GM06990 (cell line): ENCODE measurements around the gene MEIOB.

ENCODE experiments used
- DNase-seq: peaks from one replicate; pipeline ENCODE4 v3.0.0-alpha.2; 2011; ENCODE audit not compliant: insufficient read length; ENCODE audit errors: extremely low read depth
- H3K27me3 ChIP-seq: replicated peaks from 2 replicates; pipeline ENCODE4 v1.6.0; 2011; ENCODE audit warnings: low read length; ENCODE audit not compliant: control insufficient read depth, insufficient read depth
- H3K36me3 ChIP-seq: 2 replicates; pipeline ENCODE4 v1.5.1; 2011; ENCODE audit warnings: low read length; ENCODE audit not compliant: control insufficient read depth, insufficient read depth
- H3K4me3 ChIP-seq: replicated peaks from 2 replicates; pipeline ENCODE4 v1.5.1; 2011; ENCODE audit warnings: low read depth, mild to moderate bottlenecking, control low read depth, low read length
- CTCF ChIP-seq: IDR thresholded peaks from 2 replicates; pipeline ENCODE4 v1.5.1; 2011; ENCODE audit warnings: low read length, control low read depth, mild to moderate bottlenecking, inconsistent platforms; ENCODE audit not compliant: insufficient read depth, poor library complexity, severe bottlenecking

Gene MEIOB

GRCh38 chr16:1895949-1896675 is 24.1 kb upstream of the MEIOB start:
- no peak for DNase-seq
- Histone ChIP-seq H3K36me3 (no peaks in the 10 kb centered on the region), H3K27me3 (no peaks in the 10 kb centered on the region), H3K4me3 (no peak overlapping the region)
- TF ChIP-seq CTCF = no peak

- Histone ChIP-seq H3K27me3 (no peaks in the 10 kb centered on the region), H3K4me3 (no peak overlapping the region), H3K36me3 (no peaks in the 10 kb centered on the region)
- no peak for DNase-seq
- TF ChIP-seq CTCF = no peak
Observed at GRCh38 chr16:1895068-1895467, 23.1 kb upstream of the MEIOB start.

GRCh38 chr16:1890708-1891050 is 18.7 kb upstream of the MEIOB start:
- DNase-seq = no peak
- no peak for TF ChIP-seq CTCF
- H3K27me3 ChIP-seq = no peaks in the 10 kb centered on the region; the same call in 1 of the 2 replicates
- no peaks in the 10 kb centered on the region for H3K36me3 ChIP-seq
- H3K4me3 ChIP-seq = no peak overlapping the region

- no peak for DNase-seq
- no peaks in the 10 kb centered on the region; the same call in 1 of the 2 replicates for H3K27me3 ChIP-seq
- no peak overlapping the region for H3K4me3 ChIP-seq
- TF ChIP-seq CTCF = no peak
- no peaks in the 10 kb centered on the region for H3K36me3 ChIP-seq
Observed at GRCh38 chr16:1890024-1890707, 18.2 kb upstream of the MEIOB start.

- H3K27me3 ChIP-seq = no peaks in the 10 kb centered on the region; the same call in 1 of the 2 replicates
- TF ChIP-seq CTCF = no peak
- DNase-seq = no peak
- H3K36me3 ChIP-seq = no peaks in the 10 kb centered on the region
- no peak overlapping the region for H3K4me3 ChIP-seq
Observed at GRCh38 chr16:1887711-1888354, 15.9 kb upstream of the MEIOB start.
